ENCODE measurements around the gene HEPACAM.

Gene HEPACAM

DNA sequence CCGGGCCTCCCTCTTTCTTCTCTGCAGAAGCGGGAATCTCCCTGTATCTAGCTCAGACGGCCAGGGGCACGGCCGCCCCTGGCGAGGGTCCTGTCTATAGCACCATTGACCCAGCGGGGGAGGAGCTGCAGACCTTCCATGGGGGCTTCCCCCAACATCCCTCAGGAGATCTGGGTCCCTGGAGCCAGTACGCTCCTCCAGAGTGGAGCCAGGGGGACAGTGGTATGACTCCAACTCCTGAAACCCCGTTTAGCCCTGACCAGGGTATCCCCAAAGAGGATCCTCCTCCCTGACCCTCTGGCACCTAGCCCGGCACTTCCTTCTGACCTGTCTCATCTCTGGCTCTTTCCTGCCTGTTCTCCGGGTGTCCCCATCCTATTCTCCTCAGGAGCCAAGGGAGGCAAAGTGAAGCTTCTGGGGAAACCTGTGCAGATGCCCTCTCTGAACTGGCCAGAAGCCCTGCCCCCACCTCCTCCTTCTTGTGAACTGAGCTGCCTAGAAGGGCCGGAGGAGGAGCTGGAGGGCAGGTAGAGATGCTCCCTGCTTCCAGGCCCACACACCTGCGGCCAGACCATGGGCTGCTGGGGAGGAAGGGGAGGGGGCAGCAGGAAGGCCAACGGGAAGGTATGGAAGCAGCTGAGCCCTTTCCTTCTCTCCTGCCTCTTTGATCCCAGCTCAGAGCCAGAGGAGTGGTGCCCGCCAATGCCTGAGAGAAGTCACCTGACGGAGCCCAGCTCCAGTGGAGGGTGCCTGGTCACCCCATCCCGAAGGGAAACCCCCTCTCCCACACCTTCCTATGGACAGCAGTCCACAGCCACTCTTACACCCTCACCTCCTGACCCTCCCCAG is 57.7 kb downstream of the HEPACAM start:
- no peaks in the 10 kb centered on the region for H3K9me3 Mint-ChIP-seq
- H3K27me3 Mint-ChIP-seq = peaks cover 16% of the 10 kb centered on the region
- H3K27ac Mint-ChIP-seq = peak overlapping the region; percentile 78
- H3K36me3 Mint-ChIP-seq (ENCODE audit: low read depth) = no peaks in the 10 kb centered on the region
- H3K4me3 Mint-ChIP-seq = peak overlapping the region; percentile 81
- DNase-seq (no peak), ATAC-seq (no peak)
- H3K4me1 Mint-ChIP-seq = peaks cover 14% of the 10 kb centered on the region

DNA sequence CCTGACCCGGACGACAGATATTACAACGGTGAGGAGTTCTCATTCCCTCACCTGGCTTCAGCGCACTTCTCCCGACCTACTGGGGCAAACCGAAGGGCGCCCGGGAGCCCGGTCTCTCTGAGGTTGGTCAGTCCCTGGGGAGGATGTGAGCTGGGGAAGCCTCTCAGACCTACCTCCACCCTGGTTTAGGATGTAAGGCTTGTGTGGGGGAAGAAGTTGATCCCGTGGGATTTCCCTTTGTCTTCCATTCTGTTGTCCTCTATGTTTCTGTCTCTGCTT is 58.3 kb downstream of the HEPACAM start:
- H3K36me3 Mint-ChIP-seq (ENCODE audit: low read depth) = no peaks in the 10 kb centered on the region
- H3K27me3 Mint-ChIP-seq = peaks cover 21% of the 10 kb centered on the region

DNA sequence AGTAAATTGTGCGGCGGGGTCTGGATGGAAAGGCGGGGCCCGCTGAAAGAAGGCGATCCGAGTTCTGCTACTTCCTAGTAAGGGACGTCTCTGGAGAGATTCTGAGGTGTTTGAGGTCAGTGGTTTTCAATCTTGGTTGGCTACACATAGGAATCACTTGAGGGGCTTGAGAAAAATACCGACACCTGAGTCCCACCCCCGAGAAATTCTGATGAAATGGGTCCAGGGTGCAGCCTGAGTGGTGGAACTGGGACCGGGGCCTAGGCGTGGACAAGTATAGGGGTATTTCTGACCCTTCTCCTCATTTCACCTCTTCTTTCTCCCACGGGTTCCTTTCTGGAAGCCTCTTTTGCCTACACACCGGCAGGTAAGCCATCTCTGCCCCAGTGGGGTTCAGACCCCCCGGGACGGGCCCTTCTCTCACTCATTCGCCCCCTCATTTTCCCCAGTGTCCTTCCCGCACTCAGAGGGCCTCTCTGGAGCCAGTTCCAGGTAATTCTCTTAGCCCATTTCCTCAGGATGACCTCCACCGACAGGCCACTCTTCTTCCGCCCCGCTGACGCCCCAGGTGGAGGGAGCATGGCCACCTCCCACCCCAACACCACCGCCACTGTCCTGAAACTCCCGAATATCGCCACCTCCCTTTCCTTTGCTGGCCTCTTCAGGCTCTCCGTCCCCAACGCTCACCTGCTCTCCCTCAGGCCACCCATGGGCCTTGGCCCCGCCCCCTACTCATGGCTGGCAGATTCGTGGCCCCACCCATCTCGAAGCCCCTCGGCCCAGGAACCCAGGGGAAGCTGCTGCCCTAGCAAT is 58.8 kb downstream of the HEPACAM start:
- peaks cover 27% of the 10 kb centered on the region for H3K27me3 Mint-ChIP-seq
- no peak for DNase-seq
- no peaks in the 10 kb centered on the region for H3K9me3 Mint-ChIP-seq
- peak overlapping the region; percentile 78 for H3K27ac Mint-ChIP-seq
- no peak for ATAC-seq
- H3K36me3 Mint-ChIP-seq (ENCODE audit: low read depth) = no peaks in the 10 kb centered on the region
- H3K4me3 Mint-ChIP-seq = peak overlapping the region; percentile 81
- peaks cover 14% of the 10 kb centered on the region for H3K4me1 Mint-ChIP-seq

More for the DNA sequence above, 58.3 kb downstream of the HEPACAM start:
- Mint-ChIP-seq H3K4me3 (peak overlapping the region; percentile 81), H3K9me3 (no peaks in the 10 kb centered on the region), H3K4me1 (peaks cover 14% of the 10 kb centered on the region), H3K27ac (peak overlapping the region; percentile 78)
- DNase-seq (no peak), ATAC-seq (no peak)

DNA sequence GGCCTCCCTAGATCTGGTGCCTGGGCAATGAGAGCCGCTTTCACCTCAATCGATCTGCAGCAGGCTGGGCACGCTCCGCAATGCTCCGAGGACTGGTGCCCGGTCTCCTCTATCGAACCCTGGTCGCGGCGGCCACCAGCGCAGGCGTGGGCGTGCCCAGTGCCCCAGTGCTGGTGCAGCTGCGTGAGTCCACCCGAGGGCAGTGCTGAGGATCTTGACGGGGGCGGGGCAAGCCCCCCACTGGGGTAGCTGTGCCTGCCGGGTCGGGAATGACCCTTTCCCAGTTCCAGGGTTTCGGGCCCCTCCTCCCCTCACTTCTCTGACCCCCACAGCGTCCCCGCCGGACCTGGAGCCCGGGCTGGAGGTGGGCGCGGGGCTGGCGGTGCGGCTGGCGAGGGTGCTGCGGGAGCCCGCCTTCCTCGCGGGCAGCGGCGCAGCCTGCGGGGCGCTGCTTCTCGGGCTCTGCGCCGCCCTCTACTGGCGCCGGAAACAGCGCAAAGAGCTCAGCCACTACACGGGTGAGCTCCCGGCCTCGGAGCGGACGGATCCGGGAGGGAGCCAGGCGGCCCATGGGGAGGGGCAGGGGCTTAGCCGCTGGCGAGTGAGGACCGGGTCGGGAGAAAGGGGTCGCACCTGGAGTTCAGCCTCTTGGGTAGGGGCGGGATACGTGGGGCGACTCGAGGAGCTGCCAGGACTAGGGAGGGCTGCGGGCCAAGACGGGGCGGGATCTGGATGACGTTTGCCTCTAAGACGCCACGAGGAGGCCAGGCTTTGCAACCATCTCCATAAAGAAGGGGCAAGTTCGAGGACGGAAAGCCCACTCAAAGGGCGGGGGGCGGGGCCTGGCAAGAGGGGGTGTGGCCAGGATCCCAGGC is 59.7 kb downstream of the HEPACAM start:
- ATAC-seq (peak; percentile 86), DNase-seq (peak; percentile 81)
- peak overlapping the region; percentile 81 for H3K4me3 Mint-ChIP-seq
- no peaks in the 10 kb centered on the region for H3K9me3 Mint-ChIP-seq
- H3K36me3 Mint-ChIP-seq (ENCODE audit: low read depth) = no peaks in the 10 kb centered on the region
- H3K4me1 Mint-ChIP-seq = peaks cover 14% of the 10 kb centered on the region
- peak overlapping the region; percentile 77 for H3K27ac Mint-ChIP-seq
- H3K27me3 Mint-ChIP-seq = peaks cover 32% of the 10 kb centered on the region

DNA sequence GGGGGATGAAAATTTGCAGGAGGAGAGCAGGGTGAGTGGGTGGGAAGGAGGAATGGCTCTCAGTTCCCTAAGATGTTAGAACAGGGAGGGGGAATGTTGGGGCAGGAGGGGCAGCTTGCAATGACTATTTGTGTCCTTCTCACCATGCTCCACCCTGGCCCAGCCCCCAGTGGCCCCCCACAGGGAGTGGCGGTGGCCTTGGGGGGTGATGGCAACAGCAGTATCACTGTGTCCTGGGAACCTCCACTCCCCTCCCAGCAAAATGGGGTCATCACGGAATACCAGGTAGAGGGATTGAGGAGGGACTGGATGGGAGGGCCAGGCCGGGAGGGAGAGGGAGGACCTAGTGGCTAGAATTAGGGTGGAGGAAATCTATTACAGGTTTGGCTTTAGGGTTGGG is 60.4 kb downstream of the HEPACAM start:
- Mint-ChIP-seq H3K36me3 (ENCODE audit: low read depth) (no peaks in the 10 kb centered on the region), H3K4me1 (peaks cover 14% of the 10 kb centered on the region), H3K27me3 (peaks cover 35% of the 10 kb centered on the region), H3K9me3 (no peaks in the 10 kb centered on the region), H3K27ac (peak overlapping the region; percentile 11), H3K4me3 (peak overlapping the region; percentile 36)
- no peak for ATAC-seq
- DNase-seq = no peak

DNA sequence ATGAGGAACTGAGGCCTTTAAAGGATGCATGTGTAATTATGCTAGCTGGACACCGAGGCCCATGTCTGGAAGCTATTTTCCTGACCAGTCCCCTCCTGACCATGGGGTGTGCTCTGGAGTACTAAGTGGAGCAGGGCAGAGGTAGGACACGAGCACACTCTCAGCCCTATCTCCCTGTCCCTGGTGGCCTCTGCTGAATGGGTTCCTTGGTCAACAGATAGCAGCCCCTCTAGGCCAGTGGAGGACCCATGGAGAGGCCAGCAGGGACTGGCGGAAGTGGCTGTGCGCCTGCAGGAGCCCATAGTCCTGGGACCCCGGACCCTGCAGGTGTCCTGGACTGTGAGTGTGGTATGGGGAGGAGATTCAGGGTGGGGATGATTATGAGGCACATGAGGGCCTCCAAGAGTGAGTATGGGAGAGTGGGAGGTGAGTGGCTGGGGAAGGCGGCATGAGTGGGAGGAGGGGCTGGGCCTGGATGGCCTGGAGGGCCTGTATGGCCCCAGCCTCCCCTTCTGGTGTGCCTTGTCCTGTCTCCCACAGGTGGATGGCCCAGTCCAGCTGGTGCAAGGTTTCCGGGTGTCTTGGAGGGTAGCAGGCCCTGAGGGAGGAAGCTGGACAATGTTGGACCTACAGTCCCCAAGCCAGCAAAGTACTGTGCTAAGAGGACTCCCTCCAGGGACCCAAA is 61.1 kb downstream of the HEPACAM start:
- no peak overlapping the region for H3K4me3 Mint-ChIP-seq
- H3K4me1 Mint-ChIP-seq = peaks cover 14% of the 10 kb centered on the region
- ATAC-seq = no peak
- no peaks in the 10 kb centered on the region for H3K9me3 Mint-ChIP-seq
- peaks cover 42% of the 10 kb centered on the region for H3K27me3 Mint-ChIP-seq
- H3K36me3 Mint-ChIP-seq (ENCODE audit: low read depth) = no peaks in the 10 kb centered on the region
- no peak overlapping the region for H3K27ac Mint-ChIP-seq
- DNase-seq = no peak

DNA sequence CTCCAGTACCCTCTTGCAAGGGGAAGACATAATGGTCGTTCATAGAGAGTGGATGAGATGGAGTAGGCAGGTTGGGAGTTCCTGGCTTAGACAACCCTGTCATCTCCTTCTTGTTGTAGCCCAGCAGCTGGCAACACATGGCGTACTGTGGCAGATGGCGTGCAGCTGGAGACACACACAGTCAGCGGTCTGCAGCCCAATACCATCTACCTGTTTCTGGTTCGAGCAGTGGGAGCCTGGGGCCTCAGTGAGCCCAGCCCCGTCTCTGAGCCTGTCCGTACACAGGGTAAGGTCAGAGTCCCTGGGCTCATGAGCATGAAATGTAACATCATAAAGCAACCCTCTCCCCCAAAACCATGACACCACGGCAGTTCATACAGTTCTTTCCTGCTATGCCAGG is 61.9 kb downstream of the HEPACAM start:
- no peaks in the 10 kb centered on the region for H3K9me3 Mint-ChIP-seq
- H3K27ac Mint-ChIP-seq = no peak overlapping the region
- DNase-seq (no peak), ATAC-seq (no peak)
- no peaks in the 10 kb centered on the region for H3K36me3 Mint-ChIP-seq (ENCODE audit: low read depth)
- peaks cover 17% of the 10 kb centered on the region for H3K4me1 Mint-ChIP-seq
- H3K4me3 Mint-ChIP-seq = no peak overlapping the region
- H3K27me3 Mint-ChIP-seq = peaks cover 50% of the 10 kb centered on the region

DNA sequence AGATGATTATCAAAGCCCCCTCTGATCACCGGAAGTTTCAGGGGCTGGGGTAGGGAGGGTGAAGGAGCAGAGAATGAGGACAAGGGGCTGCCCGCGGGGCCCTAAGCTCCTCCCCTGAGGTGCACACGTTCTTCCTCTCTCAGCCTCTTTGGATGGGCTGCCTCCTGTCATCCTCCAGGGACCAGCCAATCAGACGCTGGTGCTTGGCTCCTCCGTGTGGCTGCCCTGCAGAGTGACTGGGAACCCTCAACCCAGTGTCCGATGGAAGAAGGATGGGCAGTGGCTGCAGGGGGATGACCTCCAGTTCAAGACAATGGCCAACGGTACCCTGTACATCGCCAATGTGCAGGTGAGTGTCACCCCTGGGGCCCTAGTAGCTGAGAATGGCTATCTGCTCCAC is 63.1 kb downstream of the HEPACAM start:
- Mint-ChIP-seq H3K27me3 (peaks cover 62% of the 10 kb centered on the region), H3K9me3 (no peaks in the 10 kb centered on the region), H3K4me1 (peaks cover 19% of the 10 kb centered on the region), H3K4me3 (no peak overlapping the region), H3K27ac (no peak overlapping the region), H3K36me3 (ENCODE audit: low read depth) (no peaks in the 10 kb centered on the region)
- ATAC-seq (no peak), DNase-seq (no peak)

DNA sequence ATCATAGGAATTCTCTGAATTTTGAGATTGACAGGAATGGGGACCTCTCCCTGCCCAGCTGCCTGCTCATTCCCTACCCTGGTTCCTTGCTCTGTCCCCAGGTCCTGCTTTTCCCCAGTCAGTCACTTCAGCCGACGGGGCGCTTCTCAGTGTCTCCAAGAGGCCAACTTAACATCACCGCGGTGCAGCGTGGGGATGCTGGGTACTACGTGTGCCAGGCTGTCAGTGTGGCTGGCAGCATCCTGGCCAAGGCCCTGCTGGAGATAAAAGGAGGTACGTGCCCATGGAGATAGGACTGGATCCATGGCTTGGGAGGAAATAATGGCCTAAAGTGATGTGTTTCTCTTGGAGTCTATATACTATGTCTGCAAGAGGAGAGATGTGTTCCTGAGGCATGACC is 63.6 kb downstream of the HEPACAM start:
- no peak for DNase-seq
- H3K4me1 Mint-ChIP-seq = peaks cover 18% of the 10 kb centered on the region
- no peaks in the 10 kb centered on the region for H3K9me3 Mint-ChIP-seq
- ATAC-seq = no peak
- peaks cover 67% of the 10 kb centered on the region for H3K27me3 Mint-ChIP-seq
- H3K27ac Mint-ChIP-seq = no peak overlapping the region
- H3K4me3 Mint-ChIP-seq = no peak overlapping the region
- H3K36me3 Mint-ChIP-seq (ENCODE audit: low read depth) = no peaks in the 10 kb centered on the region

DNA sequence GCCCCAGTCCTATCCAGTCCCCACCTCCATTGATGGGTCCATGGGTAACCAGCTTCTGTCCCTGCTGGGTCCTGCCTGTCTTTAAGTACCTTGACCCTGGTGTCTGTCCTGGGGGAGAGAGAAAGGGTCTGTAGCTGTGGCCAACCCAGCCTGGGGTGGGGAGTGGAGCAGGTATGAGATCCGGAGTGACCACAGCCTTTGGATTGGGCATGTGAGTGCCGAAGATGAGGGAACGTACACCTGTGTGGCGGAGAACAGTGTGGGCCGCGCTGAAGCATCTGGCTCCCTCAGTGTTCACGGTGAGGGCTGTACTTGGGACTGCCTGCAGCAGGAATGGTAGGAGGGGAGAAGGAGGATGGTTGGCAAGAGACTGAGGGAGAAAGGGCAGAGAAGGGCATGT is 65.4 kb downstream of the HEPACAM start:
- H3K9me3 Mint-ChIP-seq = no peaks in the 10 kb centered on the region
- H3K4me3 Mint-ChIP-seq = no peak overlapping the region
- DNase-seq (no peak), ATAC-seq (no peak)
- H3K27me3 Mint-ChIP-seq = peaks cover 80% of the 10 kb centered on the region
- H3K36me3 Mint-ChIP-seq (ENCODE audit: low read depth) = no peaks in the 10 kb centered on the region
- no peak overlapping the region for H3K27ac Mint-ChIP-seq
- peaks cover 24% of the 10 kb centered on the region for H3K4me1 Mint-ChIP-seq

DNA sequence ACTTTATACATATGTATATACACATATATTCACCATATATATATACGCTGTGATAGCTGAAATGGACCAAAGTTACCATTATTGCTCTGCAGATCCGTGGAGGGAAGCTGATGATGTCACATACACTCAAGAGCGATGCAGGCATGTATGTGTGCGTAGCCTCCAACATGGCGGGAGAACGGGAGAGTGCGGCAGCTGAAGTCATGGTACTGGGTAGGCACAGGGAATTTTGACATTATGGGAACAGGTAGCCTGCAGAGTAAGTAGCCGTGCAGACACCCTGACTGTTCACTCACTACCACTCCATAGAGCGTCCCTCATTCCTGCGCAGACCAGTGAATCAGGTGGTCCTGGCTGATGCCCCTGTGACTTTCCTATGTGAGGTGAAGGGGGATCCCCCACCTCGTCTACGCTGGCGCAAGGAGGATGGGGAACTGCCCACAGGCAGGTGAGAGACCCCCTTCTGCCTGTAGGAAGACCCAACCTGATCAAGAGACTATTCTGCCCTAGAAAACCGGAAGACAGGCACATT is 65.9 kb downstream of the HEPACAM start:
- H3K36me3 Mint-ChIP-seq (ENCODE audit: low read depth) = no peaks in the 10 kb centered on the region

DNA sequence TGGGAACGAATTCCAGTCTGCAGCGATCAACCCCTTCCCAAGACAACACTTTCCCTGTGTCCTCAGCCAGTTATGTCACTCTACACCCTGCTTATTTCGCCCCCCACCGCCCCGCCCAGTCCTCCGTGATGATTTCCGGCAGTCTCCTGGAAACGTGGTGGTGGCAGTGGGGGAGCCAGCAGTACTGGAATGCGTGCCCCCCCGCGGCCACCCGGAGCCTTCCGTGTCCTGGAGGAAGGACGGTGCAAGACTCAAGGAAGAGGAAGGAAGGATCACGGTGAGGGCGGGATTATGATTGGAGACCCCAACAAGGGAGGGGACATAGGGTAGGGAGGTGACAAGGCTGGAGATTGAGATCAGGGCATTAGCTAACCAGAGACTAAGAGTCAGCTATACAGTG is 66.5 kb downstream of the HEPACAM start:
- no peak for ATAC-seq
- Mint-ChIP-seq H3K4me3 (peak overlapping the region; percentile 45), H3K9me3 (no peaks in the 10 kb centered on the region), H3K4me1 (peaks cover 25% of the 10 kb centered on the region), H3K36me3 (ENCODE audit: low read depth) (no peaks in the 10 kb centered on the region), H3K27ac (no peak overlapping the region), H3K27me3 (peaks cover 79% of the 10 kb centered on the region)
- DNase-seq = no peak

More for the DNA sequence above, 65.9 kb downstream of the HEPACAM start:
- peaks cover 79% of the 10 kb centered on the region for H3K27me3 Mint-ChIP-seq
- H3K9me3 Mint-ChIP-seq = no peaks in the 10 kb centered on the region
- DNase-seq (no peak), ATAC-seq (no peak)
- no peak overlapping the region for H3K4me3 Mint-ChIP-seq
- no peak overlapping the region for H3K27ac Mint-ChIP-seq
- peaks cover 24% of the 10 kb centered on the region for H3K4me1 Mint-ChIP-seq
